BJ (cell line): ENCODE data around the gene MRPL39. TPM values are rescaled to one million over a fixed set of nuclear protein-coding genes. Genes with fewer than 3 reads are reported as not detected.

Experiments used
- CTCF ChIA-PET: fragments of 350-600 bp; formaldehyde crosslinking; extraction: SDS; loops from one replicate; lab custom pipeline; 2021; ENCODE audit warnings: antibody characterized with exemption, inconsistent platforms; lab: Yijun Ruan, JAX
- POLR2A ChIA-PET: fragments of 300-600 bp; sonication (Branson Sonifier 250); formaldehyde crosslinking; extraction: SDS; loops from one replicate; lab custom pipeline; 2021; ENCODE audit warnings: antibody characterized with exemption; lab: Charles Lee
- DNase-seq: peaks from one replicate; pipeline ENCODE4 v3.0.0-alpha.2; 2011; ENCODE audit warnings: low read depth
- H3K27me3 ChIP-seq: 2 replicates; pipeline ENCODE4 v1.6.0; 2011; ENCODE audit warnings: low read length; ENCODE audit not compliant: control insufficient read depth, insufficient read depth
- H3K36me3 ChIP-seq: 2 replicates; pipeline ENCODE4 v1.5.1; 2011; ENCODE audit warnings: low read length; ENCODE audit not compliant: control insufficient read depth, insufficient read depth
- H3K4me3 ChIP-seq: 2 replicates; pipeline ENCODE4 v1.5.1; 2011; ENCODE audit warnings: low read depth, mild to moderate bottlenecking, control low read depth, low read length
- polyA plus RNA-seq: library from polyadenylated mRNA; depleted of rRNA; stranded (reverse); fragments of >200 nt; gene quantifications from 2 replicates; pipeline ENCODE4 v1.2.3, GENCODE V29; 2011
- TF ChIP-seq, protein P1 (sequence below): IDR thresholded peaks from 2 replicates; pipeline ENCODE4 v1.5.1; 2011; ENCODE audit warnings: low read depth, mild to moderate bottlenecking, control low read depth, inconsistent platforms, low read length, moderate library complexity; ENCODE audit not compliant: insufficient read depth

MRPL39 gene
- polyA plus RNA-seq, 1 experiment: 11.6 TPM

DNA sequence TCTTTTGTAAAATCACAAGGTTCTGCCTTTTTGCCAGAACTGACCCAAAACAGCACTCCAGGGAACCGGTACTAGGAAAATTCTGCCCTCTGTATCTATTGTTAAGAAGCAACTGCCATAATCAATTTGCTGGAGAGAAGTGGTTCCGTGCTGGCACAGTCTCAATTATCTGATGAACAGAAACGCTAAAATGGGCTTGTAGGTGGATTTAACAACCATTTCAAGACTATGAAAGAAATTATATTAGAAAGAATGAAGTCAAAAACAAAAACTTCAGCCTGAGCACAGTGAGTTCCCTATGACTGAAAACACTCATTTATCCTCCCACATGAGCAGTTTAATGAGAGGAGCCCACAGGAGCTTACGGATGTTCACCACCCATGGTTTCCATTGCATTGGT is 36.2 kb upstream of the MRPL39 start:
- H3K27me3 ChIP-seq: peaks cover 6% of the 10 kb centered on the region
- ChIA-PET CTCF (interaction anchor here (1.1 kb wide), 1 partner anchor 20 kb away, joined by 3 read pairs; no protein-coding TSS in a partner anchor), POLR2A (no interaction called here)
- H3K36me3 ChIP-seq: no peaks in the 10 kb centered on the region
- H3K4me3 ChIP-seq: no peak overlapping the region
- no peak for DNase-seq
- TF ChIP-seq, protein P1, sequence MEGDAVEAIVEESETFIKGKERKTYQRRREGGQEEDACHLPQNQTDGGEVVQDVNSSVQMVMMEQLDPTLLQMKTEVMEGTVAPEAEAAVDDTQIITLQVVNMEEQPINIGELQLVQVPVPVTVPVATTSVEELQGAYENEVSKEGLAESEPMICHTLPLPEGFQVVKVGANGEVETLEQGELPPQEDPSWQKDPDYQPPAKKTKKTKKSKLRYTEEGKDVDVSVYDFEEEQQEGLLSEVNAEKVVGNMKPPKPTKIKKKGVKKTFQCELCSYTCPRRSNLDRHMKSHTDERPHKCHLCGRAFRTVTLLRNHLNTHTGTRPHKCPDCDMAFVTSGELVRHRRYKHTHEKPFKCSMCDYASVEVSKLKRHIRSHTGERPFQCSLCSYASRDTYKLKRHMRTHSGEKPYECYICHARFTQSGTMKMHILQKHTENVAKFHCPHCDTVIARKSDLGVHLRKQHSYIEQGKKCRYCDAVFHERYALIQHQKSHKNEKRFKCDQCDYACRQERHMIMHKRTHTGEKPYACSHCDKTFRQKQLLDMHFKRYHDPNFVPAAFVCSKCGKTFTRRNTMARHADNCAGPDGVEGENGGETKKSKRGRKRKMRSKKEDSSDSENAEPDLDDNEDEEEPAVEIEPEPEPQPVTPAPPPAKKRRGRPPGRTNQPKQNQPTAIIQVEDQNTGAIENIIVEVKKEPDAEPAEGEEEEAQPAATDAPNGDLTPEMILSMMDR: no peak

- Histone ChIP-seq H3K27me3 (peaks cover 9% of the 10 kb centered on the region), H3K36me3 (no peaks in the 10 kb centered on the region), H3K4me3 (no peak overlapping the region)
- TF ChIP-seq, protein P1: no peak
- ChIA-PET POLR2A (interaction anchor here (0.6 kb wide), 1 partner anchor 51 kb away, joined by 5 read pairs; no protein-coding TSS in a partner anchor), CTCF (interaction anchor here (1.0 kb wide), 1 partner anchor 25 kb away, joined by 3 read pairs; no protein-coding TSS in a partner anchor)
- no peak for DNase-seq
Measured at GRCh38 chr21:25640943-25641292, 33.6 kb upstream of the MRPL39 start.

- Histone ChIP-seq H3K4me3 (peak overlapping the region; percentile 43), H3K27me3 (peaks cover 9% of the 10 kb centered on the region), H3K36me3 (no peaks in the 10 kb centered on the region)
- TF ChIP-seq, protein P1: no peak
- ChIA-PET CTCF (interaction anchor here (1.0 kb wide), 1 partner anchor 25 kb away, joined by 3 read pairs; no protein-coding TSS in a partner anchor), POLR2A (interaction anchor here (0.6 kb wide), 1 partner anchor 52 kb away, joined by 5 read pairs; no protein-coding TSS in a partner anchor)
- no peak for DNase-seq
Measured at GRCh38 chr21:25640202-25640942, 33.1 kb upstream of the MRPL39 start.

DNA sequence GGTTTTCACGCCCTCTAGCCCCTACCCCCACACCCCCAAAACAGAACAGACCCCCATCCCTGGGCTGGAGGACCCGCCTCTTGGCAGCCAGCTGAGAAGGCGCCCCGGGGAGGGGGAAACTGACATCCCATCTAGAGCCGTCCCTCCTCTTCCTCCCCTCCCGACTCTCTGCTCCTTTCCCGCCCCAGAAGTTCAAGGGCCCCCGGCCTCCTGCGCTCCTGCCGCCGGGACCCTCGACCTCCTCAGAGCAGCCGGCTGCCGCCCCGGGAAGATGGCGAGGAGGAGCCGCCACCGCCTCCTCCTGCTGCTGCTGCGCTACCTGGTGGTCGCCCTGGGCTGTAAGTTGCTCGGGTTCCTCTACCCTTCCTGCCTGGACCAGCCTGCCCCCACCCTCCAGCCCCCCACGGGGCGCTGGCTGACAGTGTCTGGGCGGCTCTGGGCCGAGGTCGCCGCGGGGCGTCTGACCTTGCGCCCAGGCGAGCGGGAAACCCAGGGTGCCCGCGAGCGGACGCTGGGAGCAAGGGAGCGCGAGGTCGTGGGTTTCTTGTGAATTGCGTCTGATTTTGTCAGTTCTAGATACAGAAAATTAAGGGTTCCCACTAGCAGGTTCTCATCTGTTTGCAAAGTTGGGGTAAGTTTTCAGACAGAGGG is 32.4 kb upstream of the MRPL39 start:
- TF ChIP-seq, protein P1: peak; percentile 46
- ChIA-PET POLR2A (no interaction called here), CTCF (interaction anchor here (1.4 kb wide), 1 partner anchor 31 kb away, joined by 6 read pairs; no protein-coding TSS in a partner anchor)
- Histone ChIP-seq H3K27me3 (peaks cover 9% of the 10 kb centered on the region), H3K36me3 (no peaks in the 10 kb centered on the region), H3K4me3 (peak overlapping the region; percentile 43)
- DNase-seq: no peak
